ENCODE results near the gene KCNN1.
"Not testable (repeated sequence)": the region's sequence is repeated elsewhere in the genome, so short reads cannot be mapped to it uniquely, and the experiment has no call there.

KCNN1 gene

GRCh38 chr19:18031401-18031800, 64.5 kb downstream of the KCNN1 start:
- not testable (repeated sequence) for DNase-seq

- not testable (repeated sequence) for DNase-seq
Measured at GRCh38 chr19:18032102-18032501, 65.2 kb downstream of the KCNN1 start.

GRCh38 chr19:18041054-18041453, 74.1 kb downstream of the KCNN1 start:
- DNase-seq = no peak

GRCh38 chr19:18043676-18044075, 76.8 kb downstream of the KCNN1 start:
- DNase-seq = no peak

GRCh38 chr19:18044825-18045304, 78.0 kb downstream of the KCNN1 start:
- DNase-seq = peak; percentile 88

GRCh38 chr19:18045307-18046050, 78.6 kb downstream of the KCNN1 start:
- no peak for DNase-seq

- no peak for DNase-seq
Measured at GRCh38 chr19:18046059-18046718, 79.3 kb downstream of the KCNN1 start.

- no peak for DNase-seq
Measured at GRCh38 chr19:18049385-18049784, 82.5 kb downstream of the KCNN1 start.

Measured in CD4-positive, alpha-beta T cell treated with Interleukin-17A for 1 hour (primary cell).